CD4-positive, alpha-beta T cell treated with Interleukin-6 at 100 ng/mL for 8 hours (primary cell): ENCODE data around the gene WDR53.
"Not testable (repeated sequence)": the region's sequence is repeated elsewhere in the genome, so short reads cannot be mapped to it uniquely, and the experiment has no call there.

Source experiments
- DNase-seq: peaks from one replicate; pipeline ENCODE4 v3.0.0-alpha.2; 2020; ENCODE audit warnings: mixed read lengths, low spot score

WDR53 gene

GRCh38 chr3:196517162-196517800 lies 51.1 kb downstream of the WDR53 start:
- DNase-seq = no peak

- no peak for DNase-seq
Observed at GRCh38 chr3:196514913-196515621, 53.3 kb downstream of the WDR53 start, which contains the start of gene SMCO1. SMCO1 (minus strand) TSS chr3:196515346; CDS start chr3:196515209, 137 bp downstream.

- DNase-seq = no peak
Observed at GRCh38 chr3:196514350-196514716, 54.0 kb downstream of the WDR53 start.

- no peak for DNase-seq
Observed at GRCh38 chr3:196513697-196514349, 54.5 kb downstream of the WDR53 start.

GRCh38 chr3:196511646-196512425 lies 56.5 kb downstream of the WDR53 start:
- DNase-seq = not testable (repeated sequence)

- not testable (repeated sequence) for DNase-seq
Observed at GRCh38 chr3:196511108-196511507, 57.2 kb downstream of the WDR53 start.

- DNase-seq = no peak
Observed at GRCh38 chr3:196506687-196507086, 61.7 kb downstream of the WDR53 start.

- DNase-seq = no peak
Observed at GRCh38 chr3:196504556-196504955, 63.8 kb downstream of the WDR53 start.
